Measurements from ENCODE around the gene GRM1.

- TF ChIP-seq, protein P1, sequence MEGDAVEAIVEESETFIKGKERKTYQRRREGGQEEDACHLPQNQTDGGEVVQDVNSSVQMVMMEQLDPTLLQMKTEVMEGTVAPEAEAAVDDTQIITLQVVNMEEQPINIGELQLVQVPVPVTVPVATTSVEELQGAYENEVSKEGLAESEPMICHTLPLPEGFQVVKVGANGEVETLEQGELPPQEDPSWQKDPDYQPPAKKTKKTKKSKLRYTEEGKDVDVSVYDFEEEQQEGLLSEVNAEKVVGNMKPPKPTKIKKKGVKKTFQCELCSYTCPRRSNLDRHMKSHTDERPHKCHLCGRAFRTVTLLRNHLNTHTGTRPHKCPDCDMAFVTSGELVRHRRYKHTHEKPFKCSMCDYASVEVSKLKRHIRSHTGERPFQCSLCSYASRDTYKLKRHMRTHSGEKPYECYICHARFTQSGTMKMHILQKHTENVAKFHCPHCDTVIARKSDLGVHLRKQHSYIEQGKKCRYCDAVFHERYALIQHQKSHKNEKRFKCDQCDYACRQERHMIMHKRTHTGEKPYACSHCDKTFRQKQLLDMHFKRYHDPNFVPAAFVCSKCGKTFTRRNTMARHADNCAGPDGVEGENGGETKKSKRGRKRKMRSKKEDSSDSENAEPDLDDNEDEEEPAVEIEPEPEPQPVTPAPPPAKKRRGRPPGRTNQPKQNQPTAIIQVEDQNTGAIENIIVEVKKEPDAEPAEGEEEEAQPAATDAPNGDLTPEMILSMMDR (IDR thresholded peaks at IDR 0.05) = no peak
- no peak for TF ChIP-seq POLR2A (IDR thresholded peaks at IDR 0.05)
- TF ChIP-seq POLR2AphosphoS5 (IDR thresholded peaks at IDR 0.05) = no peak
These were observed 428.0 kb downstream of the GRM1 start for GRCh38 chr6:146456886-146457285.

All from prostate gland (tissue), 2 donors.